ENCODE data around the gene MPP2.
"Not testable (repeated sequence)": the region's sequence is repeated elsewhere in the genome, so short reads cannot be mapped to it uniquely, and the experiment has no call there.

MPP2 gene

GRCh38 chr17:43928609-43929008, 21.3 kb upstream of the MPP2 start:
- no peak overlapping the region for H3K27ac ChIP-seq
- TF ChIP-seq CTCF (IDR thresholded peaks at IDR 0.05) (no peak), ZFX (IDR thresholded peaks at IDR 0.05; ENCODE audit: borderline replicate concordance) (no peak)

DNA sequence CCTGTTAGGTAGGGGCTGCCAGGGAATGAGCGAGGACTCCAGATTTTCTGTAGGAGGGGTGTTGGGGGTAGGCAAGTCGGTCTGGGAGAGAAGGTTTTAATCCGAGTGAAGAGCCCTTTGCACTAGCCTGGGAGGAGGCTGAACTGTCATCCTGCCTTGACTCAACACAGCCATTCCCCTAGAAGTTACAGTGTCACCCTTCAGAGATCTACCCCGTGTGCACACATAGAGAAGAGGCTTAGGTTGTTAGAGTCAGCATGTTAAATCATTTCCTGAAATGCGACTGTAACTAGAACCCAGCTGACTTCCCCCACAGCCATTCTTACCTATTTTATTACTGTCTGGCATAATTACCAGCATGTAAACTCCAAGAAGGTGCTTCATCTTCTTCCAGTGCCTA, 20.6 kb upstream of the MPP2 start:
- H3K27ac ChIP-seq = not testable (repeated sequence)

- H3K27ac ChIP-seq = no peak overlapping the region
- no peak for TF ChIP-seq ZFX (IDR thresholded peaks at IDR 0.05; ENCODE audit: borderline replicate concordance)
- TF ChIP-seq CTCF (IDR thresholded peaks at IDR 0.05) = no peak
These were observed 19.9 kb upstream of the MPP2 start for GRCh38 chr17:43927060-43927864.

DNA sequence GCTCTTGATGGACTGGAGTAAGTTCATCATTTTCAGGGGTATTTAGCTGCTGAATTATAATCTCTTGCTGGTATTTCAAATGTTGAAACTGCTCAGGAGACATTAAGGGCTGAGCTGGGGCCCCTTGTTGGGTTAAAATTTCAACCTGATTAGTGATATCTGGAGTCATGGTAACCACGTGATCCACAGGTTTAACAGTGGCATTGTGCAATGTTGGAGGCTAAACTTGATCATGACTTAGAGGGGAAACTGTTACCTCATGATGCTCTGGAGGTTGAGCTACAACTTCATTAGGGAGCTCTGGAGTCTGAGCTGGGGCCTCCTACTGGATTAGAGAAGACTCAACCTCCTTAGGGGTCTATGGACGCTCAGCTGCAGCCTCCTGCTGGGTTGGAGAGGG, 17.2 kb upstream of the MPP2 start:
- no peak overlapping the region for H3K27ac ChIP-seq
- no peak for TF ChIP-seq ZFX (IDR thresholded peaks at IDR 0.05; ENCODE audit: borderline replicate concordance)
- TF ChIP-seq CTCF (IDR thresholded peaks at IDR 0.05) = no peak

- no peak overlapping the region for H3K27ac ChIP-seq
- TF ChIP-seq ZFX (IDR thresholded peaks at IDR 0.05; ENCODE audit: borderline replicate concordance) = no peak
- no peak for TF ChIP-seq CTCF (IDR thresholded peaks at IDR 0.05)
These were observed 13.3 kb upstream of the MPP2 start for GRCh38 chr17:43920500-43921095.

DNA sequence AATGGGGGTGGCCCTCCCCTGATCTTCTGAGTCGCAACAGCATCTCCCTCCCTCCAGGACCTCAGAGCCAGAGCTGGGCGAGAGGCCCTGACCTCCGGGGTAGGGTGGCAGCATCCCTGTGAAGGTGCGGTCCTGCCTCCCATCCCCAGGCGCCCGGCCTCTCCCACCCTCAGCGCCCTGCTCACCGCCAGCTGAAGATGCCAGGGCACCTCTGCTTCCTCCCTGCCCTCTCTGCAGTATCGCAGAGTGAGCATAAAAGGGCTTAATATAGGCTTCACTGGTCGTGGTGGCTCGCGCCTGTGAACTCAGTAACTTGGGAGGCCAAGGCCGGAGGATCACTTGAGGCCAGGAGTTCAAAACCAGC, 10.7 kb upstream of the MPP2 start:
- TF ChIP-seq CTCF (IDR thresholded peaks at IDR 0.05) (no peak), ZFX (IDR thresholded peaks at IDR 0.05; ENCODE audit: borderline replicate concordance) (no peak)
- no peak overlapping the region for H3K27ac ChIP-seq

- no peak overlapping the region for H3K27ac ChIP-seq
- TF ChIP-seq CTCF (IDR thresholded peaks at IDR 0.05) (no peak; the same call in 1 of the 2 replicates), ZFX (IDR thresholded peaks at IDR 0.05; ENCODE audit: borderline replicate concordance) (no peak)
These were observed 10.2 kb upstream of the MPP2 start for GRCh38 chr17:43917348-43918025.

Data from 22Rv1 (cell line).